Measurements from ENCODE around the gene KRT85.

KRT85 gene

DNA sequence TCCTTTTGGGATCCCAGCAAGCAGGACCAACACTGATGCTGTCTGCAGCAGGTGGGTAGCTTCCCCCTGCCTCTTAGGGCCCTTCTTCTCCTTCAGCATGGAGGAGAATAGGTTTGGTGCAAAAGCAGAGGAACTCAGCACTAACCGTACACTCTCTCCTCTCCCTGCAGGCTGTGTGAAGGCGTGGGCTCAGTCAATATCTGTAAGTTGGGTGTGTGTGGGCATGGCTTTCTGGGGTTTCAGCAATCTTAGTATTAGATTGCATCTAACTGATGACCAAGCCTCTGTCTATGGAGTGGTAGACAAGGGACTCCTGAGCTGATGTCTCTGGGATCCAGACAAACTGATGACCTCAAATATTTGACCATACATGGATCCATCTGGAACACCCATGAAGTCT, 14.3 kb downstream of the KRT85 start:
- H3K4me2 ChIP-seq (ENCODE audit: low read length) = no peak overlapping the region
- no peaks in the 10 kb centered on the region for H3K27me3 ChIP-seq (ENCODE audit: insufficient read depth, low read length)
- H3K4ac ChIP-seq (ENCODE audit: low read depth, low read length) = no peak overlapping the region
- H2BK120ac ChIP-seq (ENCODE audit: insufficient read depth, low read length, poor library complexity) = no peak overlapping the region
- no peak overlapping the region for H3K9ac ChIP-seq (ENCODE audit: low read length)
- no peak overlapping the region for H3K27ac ChIP-seq (ENCODE audit: low read depth, low read length)
- H3K79me1 ChIP-seq (ENCODE audit: low read length) = no peaks in the 10 kb centered on the region
- H4K8ac ChIP-seq (ENCODE audit: low read depth, low read length) = no peak overlapping the region
- DNase-seq = no peak
- no peak overlapping the region for H3K23ac ChIP-seq (ENCODE audit: low read length)
- H3K4me3 ChIP-seq (ENCODE audit: low read depth, low read length) = no peak overlapping the region
- no peak overlapping the region for H4K12ac ChIP-seq (ENCODE audit: low read depth, low read length)
- no peaks in the 10 kb centered on the region for H3K79me2 ChIP-seq (ENCODE audit: control insufficient read depth, insufficient read depth, low read length, poor library complexity)
- H2BK5ac ChIP-seq (ENCODE audit: low read depth, low read length, poor library complexity) = no peak overlapping the region
- WGBS (ENCODE audit: extremely low coverage, insufficient coverage, insufficient read length) = no CpG with 5 or more reads among the region's 2 CpGs
- no peak overlapping the region for H3K18ac ChIP-seq (ENCODE audit: low read length)
- no peaks in the 10 kb centered on the region for H3K4me1 ChIP-seq (ENCODE audit: control insufficient read depth in 1 of 2, insufficient read depth in 2 of 2, low read length in 2 of 2)
- H2AK5ac ChIP-seq (ENCODE audit: low read length) = no peak overlapping the region
- H3K9me3 ChIP-seq (ENCODE audit: insufficient read depth, low read depth, low read length) = peaks cover 4% of the 10 kb centered on the region
- no peak overlapping the region for H2BK12ac ChIP-seq (ENCODE audit: low read length)
- no peak overlapping the region for H4K91ac ChIP-seq (ENCODE audit: low read depth, low read length)
- H2AFZ ChIP-seq (ENCODE audit: insufficient read depth, low read length, poor library complexity) = no peak overlapping the region
- no peak overlapping the region for H3K14ac ChIP-seq (ENCODE audit: low read length)
- H3K36me3 ChIP-seq (ENCODE audit: control insufficient read depth in 1 of 2, insufficient read depth in 2 of 2, low read length in 2 of 2) = no peaks in the 10 kb centered on the region

DNA sequence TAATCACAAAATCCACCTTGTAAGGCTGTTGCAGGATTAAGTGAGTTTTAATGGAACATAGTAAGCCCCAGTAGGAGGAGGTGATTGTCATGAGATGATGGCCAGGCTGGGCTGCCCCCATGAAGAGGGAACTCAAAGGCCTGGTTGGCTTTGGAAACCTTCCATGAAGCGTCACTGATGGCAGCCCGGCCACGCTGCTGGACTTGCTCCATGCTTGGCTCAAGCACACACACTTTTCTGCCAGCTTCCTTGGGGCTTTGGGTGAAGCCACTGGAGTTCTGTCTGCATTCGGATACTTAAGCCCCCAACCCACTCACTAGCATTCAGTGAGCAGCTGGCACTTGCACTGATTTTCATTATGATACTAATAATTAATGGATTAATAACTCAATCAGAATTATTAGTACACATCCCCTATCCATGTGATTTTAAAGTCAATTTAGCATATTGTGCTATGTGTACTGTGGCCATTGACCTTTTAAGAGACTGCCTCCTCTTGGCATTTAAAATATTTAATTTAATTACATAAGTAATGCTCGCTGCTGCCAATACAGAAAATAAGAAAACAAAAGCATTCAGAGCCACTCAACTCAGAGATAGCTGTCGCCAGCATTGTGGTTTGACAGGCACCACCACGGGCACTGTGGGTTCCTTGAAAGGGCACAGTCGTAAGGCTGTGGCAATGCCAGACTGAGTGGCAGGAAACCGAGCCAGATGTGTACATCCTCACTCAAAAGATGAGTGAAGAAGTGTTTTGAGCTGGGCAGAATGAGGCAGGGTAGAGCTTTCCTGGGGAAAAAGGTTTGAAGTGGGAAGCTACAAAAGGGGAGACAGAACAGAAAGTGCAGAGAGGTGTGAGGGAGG, 15.9 kb downstream of the KRT85 start:
- Histone ChIP-seq H3K23ac (ENCODE audit: low read length) (no peak overlapping the region), H2BK12ac (ENCODE audit: low read length) (no peak overlapping the region), H3K9me3 (ENCODE audit: insufficient read depth, low read depth, low read length) (peaks cover 4% of the 10 kb centered on the region), H2AFZ (ENCODE audit: insufficient read depth, low read length, poor library complexity) (no peak overlapping the region), H4K91ac (ENCODE audit: low read depth, low read length) (no peak overlapping the region), H3K4me2 (ENCODE audit: low read length) (no peak overlapping the region), H3K79me2 (ENCODE audit: control insufficient read depth, insufficient read depth, low read length, poor library complexity) (no peaks in the 10 kb centered on the region), H4K12ac (ENCODE audit: low read depth, low read length) (no peak overlapping the region), H3K4me3 (ENCODE audit: low read depth, low read length) (no peak overlapping the region), H2BK5ac (ENCODE audit: low read depth, low read length, poor library complexity) (no peak overlapping the region), H3K14ac (ENCODE audit: low read length) (no peak overlapping the region), H3K18ac (ENCODE audit: low read length) (no peak overlapping the region), H3K9ac (ENCODE audit: low read length) (no peak overlapping the region), H3K79me1 (ENCODE audit: low read length) (no peaks in the 10 kb centered on the region), H3K36me3 (ENCODE audit: control insufficient read depth in 1 of 2, insufficient read depth in 2 of 2, low read length in 2 of 2) (no peaks in the 10 kb centered on the region), H3K27me3 (ENCODE audit: insufficient read depth, low read length) (no peaks in the 10 kb centered on the region), H3K4me1 (ENCODE audit: control insufficient read depth in 1 of 2, insufficient read depth in 2 of 2, low read length in 2 of 2) (peaks cover 6% of the 10 kb centered on the region in 2 experiments), H4K8ac (ENCODE audit: low read depth, low read length) (no peak overlapping the region), H2AK5ac (ENCODE audit: low read length) (no peak overlapping the region), H2BK120ac (ENCODE audit: insufficient read depth, low read length, poor library complexity) (no peak overlapping the region), H3K4ac (ENCODE audit: low read depth, low read length) (no peak overlapping the region), H3K27ac (ENCODE audit: low read depth, low read length) (no peak overlapping the region)
- WGBS (ENCODE audit: extremely low coverage, insufficient coverage, insufficient read length) = no CpG with 5 or more reads among the region's 9 CpGs
- no peak for DNase-seq

DNA sequence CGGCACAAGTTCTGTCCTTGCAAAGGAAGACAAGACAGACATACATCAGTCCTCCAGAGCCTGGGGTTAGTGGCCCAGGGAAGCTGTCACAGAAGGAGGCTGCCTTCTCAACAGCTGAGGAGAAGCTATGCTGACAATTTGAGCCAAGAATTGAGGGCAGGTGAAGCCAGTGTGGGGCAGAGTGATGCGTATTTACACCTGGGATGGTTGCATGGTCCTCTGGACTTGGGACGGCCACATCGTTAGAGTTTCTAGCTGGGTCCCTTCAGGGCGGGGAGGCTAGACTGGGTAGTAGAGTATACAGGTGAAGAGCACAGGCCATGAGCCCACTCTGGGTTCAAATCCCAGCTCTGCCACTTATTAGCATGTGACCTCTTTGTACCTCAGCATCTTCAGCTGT, 16.5 kb downstream of the KRT85 start:
- Histone ChIP-seq H3K4me2 (ENCODE audit: low read length) (no peak overlapping the region), H3K36me3 (ENCODE audit: control insufficient read depth in 1 of 2, insufficient read depth in 2 of 2, low read length in 2 of 2) (no peaks in the 10 kb centered on the region), H3K27ac (ENCODE audit: low read depth, low read length) (no peak overlapping the region), H2BK12ac (ENCODE audit: low read length) (no peak overlapping the region), H2AFZ (ENCODE audit: insufficient read depth, low read length, poor library complexity) (no peak overlapping the region), H3K4me1 (ENCODE audit: control insufficient read depth in 1 of 2, insufficient read depth in 2 of 2, low read length in 2 of 2) (peaks cover 10 to 11% of the 10 kb centered on the region in 2 experiments), H2BK5ac (ENCODE audit: low read depth, low read length, poor library complexity) (no peak overlapping the region), H4K91ac (ENCODE audit: low read depth, low read length) (no peak overlapping the region), H2AK5ac (ENCODE audit: low read length) (no peak overlapping the region), H3K4me3 (ENCODE audit: low read depth, low read length) (no peak overlapping the region), H3K27me3 (ENCODE audit: insufficient read depth, low read length) (no peaks in the 10 kb centered on the region), H2BK120ac (ENCODE audit: insufficient read depth, low read length, poor library complexity) (no peak overlapping the region), H3K79me1 (ENCODE audit: low read length) (no peaks in the 10 kb centered on the region), H3K14ac (ENCODE audit: low read length) (no peak overlapping the region), H3K23ac (ENCODE audit: low read length) (no peak overlapping the region), H4K12ac (ENCODE audit: low read depth, low read length) (no peak overlapping the region), H4K8ac (ENCODE audit: low read depth, low read length) (no peak overlapping the region), H3K9me3 (ENCODE audit: insufficient read depth, low read depth, low read length) (peaks cover 4% of the 10 kb centered on the region), H3K18ac (ENCODE audit: low read length) (no peak overlapping the region), H3K4ac (ENCODE audit: low read depth, low read length) (no peak overlapping the region), H3K79me2 (ENCODE audit: control insufficient read depth, insufficient read depth, low read length, poor library complexity) (no peaks in the 10 kb centered on the region), H3K9ac (ENCODE audit: low read length) (no peak overlapping the region)
- WGBS (ENCODE audit: extremely low coverage, insufficient coverage, insufficient read length) = no CpG with 5 or more reads among the region's 5 CpGs
- no peak for DNase-seq

DNA sequence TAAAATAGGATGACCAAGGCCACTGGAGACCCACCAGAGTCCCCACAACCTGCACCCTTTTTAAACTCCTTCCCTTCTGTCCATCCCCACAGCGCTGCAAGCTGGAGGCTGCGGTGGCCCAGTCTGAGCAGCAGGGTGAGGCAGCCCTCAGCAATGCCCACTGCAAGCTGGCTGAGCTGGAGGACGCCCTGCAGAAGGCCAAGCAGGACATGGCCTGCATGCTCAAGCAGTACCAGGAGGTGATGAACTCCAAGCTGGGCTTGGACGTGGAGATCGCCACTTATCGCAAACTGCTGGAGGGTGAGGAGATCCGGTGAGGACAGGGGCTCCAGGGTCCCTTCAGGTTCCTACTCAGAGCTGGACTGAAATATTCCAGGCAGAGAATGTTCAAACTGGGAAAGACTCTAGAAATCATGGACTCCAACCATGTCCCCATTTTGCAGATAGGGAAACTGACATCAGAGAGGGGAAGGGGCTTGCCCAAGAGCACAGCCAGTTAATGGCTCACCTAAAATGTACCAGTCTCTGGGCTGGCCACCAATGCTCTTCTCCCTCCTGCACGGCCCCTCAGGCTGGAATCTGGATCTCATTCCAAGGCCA, 17.2 kb downstream of the KRT85 start:
- Histone ChIP-seq H3K4ac (ENCODE audit: low read depth, low read length) (no peak overlapping the region), H4K8ac (ENCODE audit: low read depth, low read length) (no peak overlapping the region), H2AK5ac (ENCODE audit: low read length) (no peak overlapping the region), H3K18ac (ENCODE audit: low read length) (no peak overlapping the region), H3K27ac (ENCODE audit: low read depth, low read length) (no peak overlapping the region), H3K4me3 (ENCODE audit: low read depth, low read length) (no peak overlapping the region), H3K79me1 (ENCODE audit: low read length) (no peaks in the 10 kb centered on the region), H3K23ac (ENCODE audit: low read length) (no peak overlapping the region), H3K79me2 (ENCODE audit: control insufficient read depth, insufficient read depth, low read length, poor library complexity) (no peaks in the 10 kb centered on the region), H3K9me3 (ENCODE audit: insufficient read depth, low read depth, low read length) (peaks cover 4% of the 10 kb centered on the region), H2AFZ (ENCODE audit: insufficient read depth, low read length, poor library complexity) (no peak overlapping the region), H3K4me2 (ENCODE audit: low read length) (no peak overlapping the region), H3K9ac (ENCODE audit: low read length) (no peak overlapping the region), H4K12ac (ENCODE audit: low read depth, low read length) (no peak overlapping the region), H3K27me3 (ENCODE audit: insufficient read depth, low read length) (no peaks in the 10 kb centered on the region), H3K4me1 (ENCODE audit: control insufficient read depth in 1 of 2, insufficient read depth in 2 of 2, low read length in 2 of 2) (peaks cover 10 to 11% of the 10 kb centered on the region in 2 experiments), H4K91ac (ENCODE audit: low read depth, low read length) (no peak overlapping the region), H3K36me3 (ENCODE audit: control insufficient read depth in 1 of 2, insufficient read depth in 2 of 2, low read length in 2 of 2) (no peaks in the 10 kb centered on the region), H3K14ac (ENCODE audit: low read length) (no peak overlapping the region), H2BK12ac (ENCODE audit: low read length) (no peak overlapping the region), H2BK5ac (ENCODE audit: low read depth, low read length, poor library complexity) (no peak overlapping the region), H2BK120ac (ENCODE audit: insufficient read depth, low read length, poor library complexity) (no peak overlapping the region)
- whole genome bisulfite sequencing (ENCODE audit: extremely low coverage, insufficient coverage, insufficient read length) = no CpG with 5 or more reads among the region's 8 CpGs
- no peak for DNase-seq

Data from trophoblast cell (in vitro differentiated cells and primary cell).